HG03097 (cell line): Measurements from ENCODE around the gene STK4.
"Not testable (repeated sequence)": the region's sequence is repeated elsewhere in the genome, so short reads cannot be mapped to it uniquely, and the experiment has no call there.

ENCODE experiments used
- ATAC-seq: cut with Tn5 transposase; IDR thresholded peaks from one replicate; pipeline ENCODE4 v1.9.1; 2021; ENCODE audit not compliant: unreplicated experiment, low FRiP score

STK4 gene

DNA sequence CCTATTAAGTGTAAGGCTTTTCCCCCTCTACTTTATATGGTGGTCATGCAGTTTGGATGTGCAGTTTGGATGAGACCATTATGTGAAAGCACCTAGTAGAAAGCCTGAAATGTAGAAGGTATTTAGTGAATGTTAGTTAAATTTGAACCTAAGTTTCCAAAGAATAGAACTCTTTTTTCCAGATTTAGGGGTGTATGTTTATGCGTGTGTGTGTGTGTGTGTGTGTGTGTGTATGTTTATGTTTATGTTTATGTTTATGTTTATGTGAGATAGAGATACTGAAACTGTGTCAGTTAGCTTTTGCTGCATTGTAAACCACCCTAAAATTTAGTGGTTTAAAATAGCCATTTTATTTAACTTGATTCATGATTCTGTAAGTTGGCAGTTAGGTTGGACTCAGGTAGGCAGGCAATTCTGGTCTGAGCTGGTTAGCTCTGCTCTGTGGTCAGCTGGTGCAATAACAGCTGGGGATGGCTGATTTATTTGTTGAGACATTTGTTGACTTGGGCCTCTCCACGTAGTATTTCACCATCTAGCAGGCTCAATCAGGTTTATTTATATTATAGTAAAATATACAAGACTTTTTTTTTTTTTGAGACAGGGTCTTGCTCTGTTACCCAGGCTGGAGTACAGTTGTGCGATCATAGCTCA lies 54.0 kb downstream of the STK4 start:
- no peak for ATAC-seq

DNA sequence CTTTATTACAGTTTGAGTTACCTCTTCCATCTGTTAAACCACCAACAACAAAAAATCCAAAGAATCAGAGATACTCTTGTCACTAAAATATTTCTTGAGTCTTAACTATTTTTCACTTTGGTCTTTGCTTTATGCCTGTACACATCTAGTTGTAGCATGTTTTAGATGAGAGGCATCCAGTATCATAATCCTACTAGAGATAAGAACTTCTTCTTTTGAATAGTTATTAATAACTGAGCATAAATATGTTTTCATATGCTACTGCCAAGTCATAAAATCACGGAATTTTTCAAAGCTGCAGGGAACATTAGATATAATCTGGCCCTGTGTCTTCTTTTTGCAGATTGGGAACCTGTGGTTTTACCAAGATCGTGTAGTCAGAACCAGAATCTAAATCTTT lies 55.3 kb downstream of the STK4 start:
- ATAC-seq = no peak

DNA sequence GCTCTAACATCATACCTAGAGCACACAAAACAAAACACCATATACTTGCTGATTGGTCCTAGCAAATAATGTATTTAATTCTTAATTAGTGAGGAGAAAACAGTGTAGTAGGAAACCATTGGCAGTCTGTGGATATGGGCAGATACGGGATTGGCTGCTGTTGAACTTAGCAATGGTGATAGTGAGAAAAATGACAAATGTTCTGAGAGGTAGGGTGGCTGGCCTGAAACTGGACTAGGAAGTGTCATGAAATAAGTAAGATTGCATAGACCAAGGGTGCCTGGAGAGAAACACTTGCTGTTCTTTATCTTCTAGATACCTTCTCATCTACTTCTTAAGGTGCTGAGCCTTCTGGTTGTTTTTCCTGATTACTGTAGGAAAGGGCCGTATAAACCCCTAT lies 56.8 kb downstream of the STK4 start:
- not testable (repeated sequence) for ATAC-seq

DNA sequence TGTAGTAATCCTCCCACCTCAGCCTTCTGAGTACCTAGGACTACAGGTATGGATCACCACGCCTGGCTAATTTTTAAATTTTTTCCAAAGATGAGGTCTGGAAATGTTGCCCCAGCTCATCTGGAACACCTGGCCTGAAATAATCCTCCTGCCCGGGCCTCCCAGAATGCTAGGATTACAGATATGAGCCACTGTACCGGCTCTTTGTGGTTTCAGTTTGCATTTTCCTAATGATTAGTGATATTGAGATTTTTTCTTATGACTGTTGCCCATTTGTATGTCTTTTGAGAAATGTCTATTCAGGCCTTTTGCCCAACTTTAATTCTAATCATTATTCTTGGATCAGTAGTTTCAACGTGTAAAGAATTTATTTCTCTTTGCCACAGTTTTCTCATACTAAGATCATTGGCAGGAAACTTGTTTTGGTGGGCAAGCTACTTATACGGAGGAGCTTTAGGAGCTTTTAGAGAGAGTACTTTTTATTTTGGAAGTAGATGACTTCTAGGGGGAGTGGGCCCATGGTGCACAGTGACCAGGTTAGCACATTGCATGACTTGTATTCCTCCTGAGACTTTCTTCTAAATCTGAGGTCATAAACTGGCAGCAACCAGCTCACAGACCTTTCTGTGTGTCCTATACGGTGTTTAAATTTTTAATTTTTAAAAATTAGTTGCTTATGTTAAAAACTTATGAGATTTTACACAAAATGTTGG lies 62.3 kb downstream of the STK4 start:
- ATAC-seq = no peak

DNA sequence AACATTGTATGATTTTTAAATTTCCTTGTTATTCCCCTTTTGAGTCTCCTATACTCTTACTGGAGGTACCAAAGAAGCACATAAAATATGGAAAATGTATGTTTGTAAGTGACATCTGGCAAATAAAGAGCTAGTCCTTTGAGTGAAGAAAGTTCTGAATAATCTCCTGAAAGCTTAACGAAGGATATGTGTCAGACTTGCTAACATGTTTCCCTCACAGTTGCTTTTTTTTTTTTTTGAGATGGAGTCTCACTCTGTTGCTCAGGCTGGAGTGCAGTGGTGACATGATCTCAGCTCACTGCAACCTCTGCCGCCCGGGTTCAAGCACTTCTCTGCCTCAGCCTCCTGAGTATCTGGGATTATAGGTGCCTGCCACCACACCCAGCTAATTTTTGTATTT lies 63.6 kb downstream of the STK4 start:
- ATAC-seq = no peak

DNA sequence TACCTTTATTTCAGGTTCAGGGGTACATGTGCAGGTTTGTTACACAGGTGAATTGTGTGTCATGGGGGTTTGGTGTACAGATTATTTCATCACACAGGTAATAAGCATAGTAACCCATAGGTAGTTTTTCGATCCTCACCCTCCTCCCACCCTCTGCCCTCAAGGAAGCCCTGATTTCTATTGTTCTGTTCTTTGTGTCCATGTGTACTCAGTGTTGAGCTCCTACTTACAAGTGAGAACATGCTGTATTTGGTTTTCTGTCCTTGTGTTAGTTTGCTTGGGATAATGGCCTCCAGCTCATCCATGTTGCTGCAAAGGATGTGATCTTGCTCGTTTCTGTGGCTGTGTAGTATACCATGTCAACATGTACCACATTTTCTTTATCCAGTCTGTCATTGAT lies 66.0 kb downstream of the STK4 start:
- no peak for ATAC-seq

DNA sequence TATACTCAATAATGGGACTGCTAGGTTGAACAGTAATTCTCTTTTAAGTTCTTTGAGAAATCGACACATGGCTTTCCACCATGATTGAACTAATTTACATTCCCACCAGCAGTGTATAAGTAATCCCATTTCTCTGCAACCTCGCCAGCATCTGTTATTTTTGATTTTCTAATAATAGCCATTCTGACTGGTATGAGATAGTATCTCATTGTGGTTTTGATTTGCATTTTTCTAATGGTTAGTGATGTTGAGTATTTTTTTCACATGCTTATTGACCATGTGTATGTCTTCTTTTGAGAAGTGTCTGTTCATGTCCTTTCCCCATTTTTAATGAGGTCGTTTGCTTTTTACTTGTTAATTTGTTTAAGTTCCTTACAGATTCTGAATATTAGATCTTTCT lies 66.5 kb downstream of the STK4 start:
- no peak for ATAC-seq

DNA sequence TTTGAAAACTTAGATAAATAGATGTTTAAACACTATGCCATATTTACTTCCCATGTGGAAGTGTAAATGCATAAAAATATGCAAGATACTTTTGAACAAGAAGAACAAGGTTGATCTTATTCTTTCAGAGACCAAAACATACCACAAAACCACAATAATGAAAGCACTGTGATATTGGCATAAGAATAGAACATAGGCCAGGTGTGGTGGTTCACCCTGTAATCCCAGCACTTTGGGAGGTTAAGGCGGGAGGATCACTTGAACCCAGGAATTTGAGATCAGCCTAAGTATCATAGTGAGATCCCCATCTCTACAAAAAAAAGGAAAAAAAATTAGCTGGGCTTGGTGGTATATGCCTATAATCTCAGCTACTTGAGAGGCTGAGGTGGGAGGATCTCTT lies 68.1 kb downstream of the STK4 start:
- ATAC-seq = no peak

DNA sequence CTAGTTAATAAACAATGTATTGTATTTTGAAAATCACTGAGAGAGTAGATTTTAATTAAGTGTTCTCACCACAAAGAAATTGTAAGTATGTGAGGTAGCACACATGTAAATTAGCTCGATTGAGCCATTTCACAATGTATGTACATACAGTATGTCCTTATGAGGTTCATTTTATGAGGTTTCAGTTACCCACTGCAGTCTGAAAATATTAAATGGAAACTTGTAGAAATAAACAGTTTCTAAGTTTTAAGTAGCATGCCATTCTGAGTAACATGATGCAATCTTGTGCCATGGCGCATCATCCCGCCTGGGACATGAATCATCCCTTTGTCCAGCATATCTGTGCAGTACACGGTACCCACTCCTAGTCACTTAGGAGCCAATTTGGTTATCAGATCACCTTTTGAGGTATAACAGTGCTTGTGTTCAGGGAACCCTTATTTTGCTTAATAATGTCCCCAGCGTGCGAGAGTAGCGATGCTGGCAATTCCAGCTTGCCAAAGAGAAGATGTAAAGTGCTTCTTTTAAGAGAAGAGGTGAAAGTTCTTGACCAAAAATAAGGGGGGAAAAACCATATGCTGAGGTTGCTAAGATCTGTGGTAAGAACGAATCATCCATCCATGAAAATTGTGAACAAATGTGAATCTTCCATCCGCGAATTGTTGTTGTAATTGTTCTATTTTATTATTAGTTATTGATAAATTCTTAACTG lies 69.9 kb downstream of the STK4 start:
- no peak for ATAC-seq

DNA sequence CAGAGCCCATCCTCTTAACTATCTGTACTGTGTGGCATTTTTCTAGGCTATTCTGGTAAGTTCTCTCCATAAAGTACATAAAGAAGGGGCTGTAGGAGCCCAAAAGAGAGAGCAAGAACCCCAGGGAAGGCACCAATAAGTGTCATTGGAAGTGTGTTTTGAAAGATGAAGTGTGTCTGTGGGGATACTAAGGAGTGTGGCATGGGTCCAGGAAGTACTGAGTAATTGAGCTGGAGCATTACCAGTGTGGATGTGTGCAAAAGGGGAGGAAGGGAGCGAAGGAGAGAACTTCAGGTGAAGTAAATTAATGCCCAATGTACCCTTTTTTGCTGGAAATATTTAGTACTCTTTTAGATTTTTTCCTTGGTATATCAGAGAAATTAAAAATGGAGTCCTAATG lies 70.7 kb downstream of the STK4 start:
- ATAC-seq = no peak

DNA sequence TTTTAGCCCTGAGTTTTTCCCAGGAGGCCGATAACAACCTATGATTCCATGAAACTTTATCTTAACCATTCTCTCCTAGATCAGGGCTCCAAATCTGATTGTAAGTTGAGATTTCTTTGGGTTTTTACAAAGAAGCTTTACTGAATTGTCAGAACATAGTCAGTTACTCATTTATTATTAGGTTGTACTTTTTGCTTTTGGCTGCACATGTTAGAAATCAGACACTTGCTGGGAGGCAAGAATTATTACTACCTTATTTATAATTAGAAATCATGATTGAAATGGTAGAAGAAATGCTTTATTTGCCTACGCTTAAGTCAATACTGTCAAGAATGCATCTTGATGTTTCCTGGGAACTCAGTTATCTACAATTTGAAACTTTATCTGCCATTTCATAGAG lies 71.3 kb downstream of the STK4 start:
- ATAC-seq = no peak

DNA sequence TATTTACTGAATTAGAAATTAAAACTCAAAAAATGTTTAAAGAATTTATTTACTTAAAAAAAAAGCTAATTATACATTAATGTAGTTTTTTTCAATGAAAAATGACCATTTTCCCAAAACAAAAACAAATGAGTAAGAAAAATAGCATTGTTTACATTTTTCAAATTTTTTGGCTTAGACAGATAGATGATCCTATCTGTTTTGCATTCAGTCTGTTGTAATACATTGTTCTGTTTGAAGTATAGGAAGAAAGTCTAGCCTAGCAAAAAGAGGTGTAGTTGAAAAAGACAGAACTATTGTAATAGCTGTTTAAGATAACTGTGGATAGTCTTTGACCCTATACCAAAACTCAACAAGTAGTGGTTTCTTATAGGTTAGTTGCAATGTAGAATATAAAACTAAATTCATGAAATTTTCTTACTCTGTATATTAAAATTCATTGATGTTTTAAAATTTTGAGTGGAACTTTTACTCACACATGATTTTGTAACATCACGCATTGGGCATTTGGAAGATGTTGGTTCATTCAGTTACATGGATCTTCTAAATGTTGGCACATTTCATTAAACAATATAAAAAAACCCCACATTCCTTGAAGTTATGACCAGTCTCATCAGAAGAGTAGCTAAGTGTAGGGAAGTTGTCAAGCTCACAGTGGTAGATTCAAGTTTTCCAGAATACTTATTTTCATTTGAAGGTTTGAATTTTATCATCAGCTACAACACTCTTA lies 72.6 kb downstream of the STK4 start:
- no peak for ATAC-seq

DNA sequence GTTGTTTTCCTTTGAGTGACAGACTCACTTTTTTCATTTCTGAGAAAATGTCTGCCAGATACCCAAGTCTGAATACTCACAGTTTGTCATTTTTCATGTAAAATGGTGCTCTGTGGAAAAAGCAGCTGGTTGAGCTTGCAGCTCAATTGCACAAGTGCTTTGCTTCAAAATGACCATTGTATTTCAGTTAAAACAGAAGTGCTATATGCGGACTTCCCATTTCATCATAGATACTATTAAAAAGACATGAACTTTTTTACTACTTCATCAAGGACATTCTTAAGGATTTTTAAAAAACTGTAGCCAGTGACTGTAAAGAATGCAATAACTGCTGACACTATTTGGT lies 73.1 kb downstream of the STK4 start:
- no peak for ATAC-seq

DNA sequence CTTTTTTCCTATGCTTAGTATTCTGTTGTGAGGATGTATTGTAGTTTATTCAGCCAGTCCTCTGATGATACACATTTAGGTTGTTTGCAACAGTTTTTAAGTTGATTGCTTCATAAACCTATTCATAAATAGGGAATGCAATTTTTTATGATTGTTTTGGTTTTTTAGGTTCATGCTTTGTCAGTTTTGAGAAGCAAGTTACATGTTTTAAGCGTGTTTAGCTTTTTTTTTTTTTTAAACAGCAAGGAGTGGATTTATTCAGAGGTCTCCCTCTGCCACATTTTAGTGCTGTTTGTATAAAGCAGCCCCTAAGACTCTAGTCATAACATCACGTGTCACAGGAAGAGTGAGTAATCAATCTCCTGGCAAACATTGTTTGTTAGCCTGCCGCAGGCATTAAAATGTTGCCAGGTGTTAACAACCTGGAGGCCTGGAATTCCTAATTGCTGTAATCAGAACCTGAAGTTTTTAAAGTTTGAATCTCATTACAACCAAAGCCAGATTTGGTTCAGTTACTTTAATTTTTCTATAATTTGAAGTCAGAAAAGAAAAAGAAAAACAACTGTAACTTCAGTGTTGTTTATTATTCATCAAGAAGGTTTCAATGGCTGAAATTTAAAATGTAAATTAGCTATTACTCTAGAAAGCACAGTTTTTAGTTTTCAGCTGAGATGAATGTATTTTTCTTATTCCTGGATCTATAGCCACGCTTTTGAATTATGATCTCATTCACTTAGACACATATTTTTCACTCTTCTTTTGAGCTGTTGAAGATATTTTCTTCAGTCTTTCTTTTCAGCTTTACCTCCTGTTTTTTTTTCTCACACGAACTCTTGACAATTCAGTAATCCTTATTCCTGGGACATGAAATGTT lies 75.4 kb downstream of the STK4 start:
- no peak for ATAC-seq

DNA sequence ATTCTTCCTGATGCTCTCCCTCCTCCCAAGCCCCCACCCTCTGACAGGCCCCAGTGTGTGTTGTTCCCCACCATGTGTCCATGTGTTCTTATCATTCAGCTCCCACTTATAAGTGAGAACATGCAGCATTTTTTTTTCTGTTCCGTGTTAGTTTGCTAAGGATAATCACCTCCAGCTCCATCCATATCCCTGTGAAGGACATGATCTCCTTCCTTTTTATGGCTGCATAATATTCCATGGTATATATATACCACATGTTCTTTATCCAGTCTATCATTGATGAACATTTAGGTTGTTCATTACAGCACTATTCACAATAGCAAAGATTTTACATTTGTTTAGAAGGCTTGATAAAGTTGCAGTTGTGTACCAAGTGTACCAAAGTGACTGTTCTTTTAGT lies 76.7 kb downstream of the STK4 start:
- no peak for ATAC-seq

DNA sequence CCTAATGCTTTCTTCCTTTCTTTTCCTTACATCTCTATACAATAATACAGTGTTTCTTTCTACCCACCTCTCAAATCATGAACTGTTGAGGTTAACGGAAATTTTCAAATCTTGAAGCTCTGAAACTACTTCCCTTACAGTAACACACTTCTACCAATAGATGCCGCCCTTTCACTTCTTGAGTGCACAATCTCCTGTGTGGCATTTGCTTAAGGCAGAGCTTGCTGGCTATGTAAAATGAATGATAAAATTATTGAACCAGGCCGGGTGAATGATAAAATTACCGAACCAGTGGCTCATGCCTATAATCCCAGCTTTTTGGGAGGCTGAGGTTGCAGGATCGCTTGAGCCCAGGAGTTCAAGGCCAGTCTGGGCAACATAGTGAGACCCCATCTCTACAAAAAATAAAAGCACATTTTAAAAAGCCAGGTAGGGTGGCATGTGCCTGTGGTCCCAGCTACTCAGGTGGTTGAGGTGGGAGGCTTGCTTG lies 77.8 kb downstream of the STK4 start:
- no peak for ATAC-seq

DNA sequence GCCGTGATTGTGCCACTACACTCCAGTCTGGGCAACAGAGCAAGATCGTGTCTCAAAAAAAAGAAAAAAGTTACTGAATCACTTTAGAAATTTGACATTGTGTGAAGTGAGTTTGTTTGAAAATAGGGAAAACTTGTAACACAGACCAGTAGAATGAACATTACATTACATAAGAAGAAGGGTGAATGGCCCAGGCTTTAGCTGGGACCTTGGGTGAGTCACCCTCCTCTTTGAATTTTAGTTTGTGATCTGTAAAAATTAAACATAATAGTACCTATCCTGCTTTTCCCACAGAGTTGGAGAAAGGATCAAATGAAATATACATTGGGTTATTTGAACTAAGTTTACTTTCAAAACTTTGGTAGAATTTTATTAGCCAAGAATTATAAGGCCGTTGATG lies 78.3 kb downstream of the STK4 start:
- ATAC-seq = no peak

DNA sequence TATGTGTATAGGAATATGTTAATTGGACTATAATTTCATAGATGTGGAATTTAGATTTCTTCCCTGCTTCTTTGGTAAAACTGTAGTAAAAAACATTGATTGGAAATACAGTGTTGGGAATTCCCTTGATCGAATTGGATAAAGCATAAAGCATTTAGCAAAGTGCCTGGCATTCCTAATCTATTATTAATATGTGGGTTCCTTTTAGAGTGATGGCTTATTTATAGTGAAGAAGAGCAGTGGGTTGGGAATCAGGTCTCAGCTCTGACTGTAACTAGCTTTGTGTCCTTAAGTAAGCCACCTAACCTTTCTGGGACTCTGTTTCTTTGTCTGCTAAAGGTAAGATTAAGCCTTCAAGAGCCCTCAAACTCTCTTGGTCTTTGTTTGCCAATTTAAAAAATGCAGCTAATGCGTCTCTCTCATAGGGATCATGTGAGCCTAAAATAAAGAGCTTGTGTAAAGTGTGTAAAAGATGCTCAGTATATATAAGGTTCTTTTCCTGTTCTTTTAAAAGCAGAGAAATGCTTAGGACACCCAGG lies 81.3 kb downstream of the STK4 start:
- no peak for ATAC-seq

DNA sequence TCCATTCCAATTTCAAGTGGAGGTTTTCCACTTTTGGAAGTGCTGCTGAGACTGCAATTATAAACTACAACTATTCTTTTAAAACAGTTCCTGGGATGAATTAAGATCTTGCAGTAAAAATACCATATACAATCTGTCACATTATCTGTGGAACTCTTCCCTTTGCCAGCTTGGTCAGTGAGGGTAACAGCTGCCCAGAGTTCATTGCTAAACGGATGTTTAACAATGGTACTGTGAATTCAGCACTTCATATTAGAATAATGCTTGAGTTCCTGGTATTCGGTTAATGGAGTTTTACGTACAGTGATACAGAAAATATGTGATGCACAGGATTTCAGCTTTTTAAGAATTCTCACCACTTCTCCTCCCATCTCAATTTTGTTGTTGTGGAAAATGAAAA lies 83.1 kb downstream of the STK4 start:
- ATAC-seq = no peak

DNA sequence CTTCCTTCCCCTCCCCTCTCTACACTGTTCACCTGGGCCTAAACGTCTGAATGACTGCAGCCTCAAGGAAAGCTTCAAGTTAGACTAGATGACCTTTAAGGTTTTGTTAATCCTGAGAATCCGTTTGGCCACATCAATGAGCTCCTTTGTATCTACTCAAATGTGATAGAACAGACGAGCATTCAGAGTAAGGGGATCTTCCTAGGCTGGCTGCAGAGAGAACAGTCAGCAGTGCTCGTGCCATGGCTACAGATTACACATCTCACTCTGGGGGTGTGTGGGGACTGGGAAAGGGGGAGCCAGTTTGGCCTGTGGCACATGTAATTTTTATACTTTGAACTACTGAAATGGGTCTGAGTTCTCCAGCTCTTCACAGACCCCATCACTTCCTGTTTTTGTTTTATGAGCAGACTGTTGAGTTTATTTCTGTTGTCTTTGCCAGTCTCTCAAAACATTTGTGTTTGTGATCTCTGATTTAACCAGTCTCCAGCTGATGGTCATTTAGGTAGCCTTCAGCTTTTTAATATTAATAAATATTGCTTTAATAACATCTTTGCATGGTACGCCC lies 83.7 kb downstream of the STK4 start:
- no peak for ATAC-seq
